GM12878 (cell line): ENCODE data around the gene BLOC1S5. TPM values are rescaled to one million over a fixed set of nuclear protein-coding genes. Genes with fewer than 3 reads are reported as not detected.

ENCODE experiments used
- ATAC-seq: fragments of 200-7000 bp; cut with Tn5 transposase; 3 replicates; pipeline ENCODE4 v1.9.1; 2020; ENCODE audit warnings: mild to moderate bottlenecking, moderate library complexity
- BruUV-seq: library from RNA; stranded (reverse); fragments of 400-500 nt; replicated peaks from 2 replicates; lab custom pipeline; 2021; lab: Mats Ljungman, UMichigan
- CTCF ChIA-PET: fragments of 300-600 bp; sonication (Branson Sonifier 250); formaldehyde crosslinking; extraction: SDS; loops from one replicate; lab custom pipeline; 2021; ENCODE audit warnings: inconsistent platforms; lab: Yijun Ruan, JAX
- POLR2A ChIA-PET: fragments of 350-600 bp; formaldehyde crosslinking; extraction: SDS; loops from one replicate; lab custom pipeline; 2021; ENCODE audit warnings: inconsistent platforms; lab: Charles Lee
- RAD21 ChIA-PET: fragments of 300-600 bp; sonication (Branson Sonifier 250); formaldehyde crosslinking; loops from one replicate; lab custom pipeline; 2023; ENCODE audit warnings: antibody characterized with exemption; ENCODE audit not compliant: unreplicated experiment; lab: Charles Lee
- SMC1A ChIA-PET: fragments of 300-600 bp; sonication (Branson Sonifier 250); formaldehyde crosslinking; loops from one replicate; lab custom pipeline; 2023; ENCODE audit not compliant: unreplicated experiment, uncharacterized antibody; lab: Charles Lee
- DNase-seq: peaks from one replicate; pipeline ENCODE4 v3.0.0-alpha.2; 2011; ENCODE audit warnings: low read depth, low spot score
- FAIRE-seq: peaks from 3 replicates; lab custom pipeline; 2011; peaks lifted over from hg19 to GRCh38; lab: Jason Lieb, UNC
- H2AFZ ChIP-seq: 2 replicates; pipeline ENCODE4 v1.6.0; 2011; ENCODE audit warnings: low read depth, low read length, control low read depth; ENCODE audit not compliant: control insufficient read depth
- H3K27ac ChIP-seq: 2 replicates; pipeline ENCODE4 v1.5.1; 2011; ENCODE audit warnings: control low read depth; ENCODE audit not compliant: control insufficient read depth, insufficient read depth
- H3K27me3 ChIP-seq, 2 experiments: replicated peaks in 1 of 2; 2 replicates each; pipeline versions ENCODE4 v1.6.0 to v1.6.1; 2011; ENCODE audit warnings: low read length in 1 of 2; ENCODE audit not compliant: control insufficient read depth in 2 of 2, insufficient read depth in 2 of 2
- H3K36me3 ChIP-seq, 2 experiments: 2 replicates each; pipeline ENCODE4 v1.5.1; 2011; ENCODE audit warnings: low read length in 1 of 2; ENCODE audit not compliant: control insufficient read depth in 2 of 2, insufficient read depth in 2 of 2
- H3K4me1 ChIP-seq: 2 replicates; pipeline ENCODE4 v1.6.1; 2011; ENCODE audit warnings: mild to moderate bottlenecking, low read length, moderate library complexity, mixed read lengths; ENCODE audit not compliant: control insufficient read depth, insufficient read depth
- H3K4me2 ChIP-seq: 2 replicates; pipeline ENCODE4 v1.6.0; 2011; ENCODE audit warnings: control low read depth; ENCODE audit not compliant: control insufficient read depth, insufficient read depth
- H3K4me3 ChIP-seq: fragments of 200-600 bp; sonication (generic); 2 replicates; pipeline ENCODE4 v1.5.1; 2016
- H3K79me2 ChIP-seq: 2 replicates; pipeline ENCODE4 v1.6.0; 2011; ENCODE audit warnings: low read length; ENCODE audit not compliant: control insufficient read depth, insufficient read depth
- H3K9ac ChIP-seq: 2 replicates; pipeline ENCODE4 v1.8.0; 2011; ENCODE audit warnings: low read length, control low read depth, mixed read lengths; ENCODE audit not compliant: control insufficient read depth, insufficient read depth
- H3K9me3 ChIP-seq: replicated peaks from 3 replicates; pipeline ENCODE4 v1.5.1; 2011; ENCODE audit warnings: mild to moderate bottlenecking, low read length; ENCODE audit not compliant: control insufficient read depth, insufficient read depth
- H4K20me1 ChIP-seq: 2 replicates; pipeline ENCODE4 v1.6.0; 2011; ENCODE audit not compliant: control insufficient read depth, insufficient read depth
- EZH2 ChIP-seq: IDR thresholded peaks from 2 replicates; pipeline ENCODE4 v1.6.1; 2012; ENCODE audit warnings: low read depth, mild to moderate bottlenecking, control low read depth, inconsistent platforms, low read length, borderline replicate concordance; ENCODE audit not compliant: control insufficient read depth
- HDGF ChIP-seq: fragments of 450-650 bp; IDR thresholded peaks from 2 replicates; pipeline ENCODE4 v1.6.1; 2016; ENCODE audit warnings: antibody characterized with exemption
- KDM1A ChIP-seq: fragments of 200-600 bp; sonication (generic); IDR thresholded peaks from 2 replicates; pipeline ENCODE4 v1.6.1; 2016; ENCODE audit warnings: borderline replicate concordance
- KLF5 ChIP-seq: fragments of 450-650 bp; IDR thresholded peaks from 2 replicates; pipeline ENCODE4 v1.6.1; 2014; ENCODE audit warnings: mild to moderate bottlenecking; ENCODE audit not compliant: partially characterized antibody
- MYC ChIP-seq: IDR thresholded peaks from 2 replicates; pipeline ENCODE4 v1.6.1; 2011; ENCODE audit warnings: mild to moderate bottlenecking, low read length, moderate library complexity, inconsistent platforms; ENCODE audit not compliant: insufficient read depth, insufficient replicate concordance, insufficient read length, severe bottlenecking
- NFYA ChIP-seq: IDR thresholded peaks from 2 replicates; pipeline ENCODE4 v1.6.1; 2011; ENCODE audit warnings: low read depth, mild to moderate bottlenecking, low read length, improper control_type of control experiment, borderline replicate concordance
- NR2F1 ChIP-seq: fragments of 450-650 bp; conservative IDR thresholded peaks from 2 replicates; pipeline ENCODE4 v1.6.1; 2017; ENCODE audit warnings: mild to moderate bottlenecking
- PAX8 ChIP-seq: fragments of 450-650 bp; IDR thresholded peaks from 2 replicates; pipeline ENCODE4 v1.6.1; 2017; ENCODE audit warnings: mild to moderate bottlenecking, moderate library complexity
- SREBF1 ChIP-seq: IDR thresholded peaks from 2 replicates; pipeline ENCODE4 v1.6.1; 2012; ENCODE audit warnings: mild to moderate bottlenecking, low read length
- TBL1XR1 ChIP-seq: IDR thresholded peaks from 2 replicates; pipeline ENCODE4 v1.6.1; 2012; ENCODE audit warnings: low read depth, low read length, improper control_type of control experiment
- WRNIP1 ChIP-seq: IDR thresholded peaks from 2 replicates; pipeline ENCODE4 v1.6.1; 2011; ENCODE audit warnings: low read depth, low read length, improper control_type of control experiment, borderline replicate concordance
- WGBS: methylation state at CpG from one replicate; pipeline ENCODE4 v1.1.6; 2016; ENCODE audit warnings: low lambda C conversion rate; ENCODE audit not compliant: insufficient replicate concordance, insufficient coverage; ENCODE audit errors: missing lambda C conversion rate; 5-methylcytosine and 5-hydroxymethylcytosine counted together
- in situ Hi-C: fragments of 300-500 bp; cut with MboI; formaldehyde crosslinking; loops from 9 replicates; pipeline ENCODE4 v1.14.3; 2018; ENCODE audit warnings: mixed read lengths
- intact Hi-C: fragments of 100-400 bp; cut with micrococcal nuclease; formaldehyde crosslinking; loops from one replicate; pipeline ENCODE4 v1.14.2; 2022; ENCODE audit not compliant: unreplicated experiment
- polyA plus RNA-seq, 11 experiments: library from polyadenylated mRNA; depleted of rRNA in 4 of 11; unstranded in 6 of 11; stranded (reverse) in 5 of 11; fragments of >200 nt; fragmentation: Nextera tagmentation in 4 of 11; fragmentation: Illumina TruSeq in 1 of 11; extraction: Ambion mirVana in 4 of 11; extraction: Trizol in 1 of 11; gene quantifications; 1 replicate in 1 of 11; 2 replicates in 10 of 11; pipeline versions ENCODE4 v1.2.1 to v1.2.3, GENCODE V29; 2011 to 2016; ENCODE audit warnings: inconsistent platforms in 2 of 11, missing spikeins in 2 of 11, low read depth in 1 of 11
- total RNA-seq, 4 experiments: library from RNA; depleted of rRNA in 3 of 4; stranded (reverse); fragments of >200 nt in 3 of 4; fragmentation: Illumina TruSeq in 1 of 4; extraction: Trizol in 1 of 4; gene quantifications; 2 replicates each; pipeline versions ENCODE4 v1.2.1 to v1.2.3, GENCODE V29; 2013 to 2021

BLOC1S5 gene
- total and polyA plus RNA-seq, 10 of the 15 experiments (the other 5 are each of a cell fraction or from before 2014, with no cell fraction given), result 4.3 to 22.2 (median 16.1) TPM

DNA sequence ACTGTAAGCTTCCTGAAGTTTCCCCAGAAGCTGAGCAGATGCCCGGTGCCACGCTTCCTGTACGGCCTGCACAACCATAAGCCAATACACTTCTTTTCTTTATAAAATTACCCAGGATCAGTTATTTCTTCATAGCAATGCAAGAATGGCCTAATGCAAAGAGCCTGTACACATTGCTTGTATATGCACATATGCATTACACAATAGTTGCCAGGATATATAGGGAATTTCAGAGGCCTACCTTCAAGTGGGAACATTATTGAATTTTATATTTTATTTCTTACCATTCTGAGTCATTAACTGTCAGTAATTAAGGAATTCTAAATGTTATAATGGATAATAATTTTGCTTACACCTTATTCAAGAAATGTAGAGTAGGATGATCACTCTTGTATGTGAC lies 93.6 kb downstream of the BLOC1S5 start:
- intact Hi-C loops, result no loop called here
- Histone ChIP-seq H3K4me3 (no peak overlapping the region), H3K27ac (no peak overlapping the region), H3K4me2 (no peak overlapping the region), H3K9me3 (peaks cover 18% of the 10 kb centered on the region), H3K36me3 (no peaks in the 10 kb centered on the region), H3K27me3 (no peaks in the 10 kb centered on the region; a peak in 1 of 4 replicates), H3K79me2 (no peaks in the 10 kb centered on the region), H2AFZ (no peak overlapping the region), H4K20me1 (no peaks in the 10 kb centered on the region), H3K9ac (no peak overlapping the region), H3K4me1 (no peaks in the 10 kb centered on the region)
- FAIRE-seq (no peak), ATAC-seq (no peak), DNase-seq (no peak)
- SMC1A ChIA-PET, result no interaction called here
- POLR2A ChIA-PET, result no interaction called here
- CTCF ChIA-PET, result interaction anchor here (0.8 kb wide), 1 partner anchor 248 kb away, joined by 3 read pairs; no protein-coding TSS in a partner anchor
- in situ Hi-C loops, result no loop called here
- WGBS, result 95% methylated on average over 3 of the region's 3 CpGs
- no TSS peak for BruUV-seq
- RAD21 ChIA-PET, result no interaction called here
- TF ChIP-seq KLF5, result no peak
- no peak for TF ChIP-seq SREBF1
- no peak for TF ChIP-seq WRNIP1
- no peak for TF ChIP-seq NFYA
- no peak for TF ChIP-seq TBL1XR1
- no peak for TF ChIP-seq MYC
- no peak for TF ChIP-seq PAX8
- no peak for TF ChIP-seq HDGF
- TF ChIP-seq EZH2, result no peak
- no peak for TF ChIP-seq KDM1A
- no peak for TF ChIP-seq NR2F1

Other genes starting within 250 kb of the BLOC1S5 start
- gene TXNDC5, start 153.6 kb downstream of the BLOC1S5 start, total RNA-seq (2014; rRNA removed), result 173 and 181 TPM in 2 replicates
- gene TXNDC5, start 153.6 kb downstream of the BLOC1S5 start, total RNA-seq (2014; rRNA removed; fragmentation: Illumina TruSeq; extraction: Trizol), result 128 and 143 TPM in 2 replicates
- 131 and 143 TPM in 2 replicates for gene TXNDC5, start 153.6 kb downstream of the BLOC1S5 start, total RNA-seq (2021)
- 38.2 and 50.1 TPM in 2 replicates for gene TXNDC5, start 153.6 kb downstream of the BLOC1S5 start, polyA plus RNA-seq (2011; rRNA removed)
- gene TXNDC5, start 153.6 kb downstream of the BLOC1S5 start, polyA plus RNA-seq (2014; fragmentation: Illumina TruSeq; extraction: Trizol), result 135 and 145 TPM in 2 replicates
- gene TXNDC5, start 153.6 kb downstream of the BLOC1S5 start, polyA plus RNA-seq (2014; fragmentation: Nextera tagmentation; extraction: Ambion mirVana), result 10 to 100 TPM; 38.1 to 46.7 TPM
- gene TXNDC5, start 153.6 kb downstream of the BLOC1S5 start, polyA plus RNA-seq (2014; rRNA removed), result 122 and 129 TPM in 2 replicates
- 100 to 1,000 TPM in 1 of 2 experiments, 1 to 10 TPM in 1; 7.2 to 165 TPM for gene TXNDC5, start 153.6 kb downstream of the BLOC1S5 start, polyA plus RNA-seq (2016; fragmentation: Nextera tagmentation; extraction: Ambion mirVana)
- gene EEF1E1, start 38.2 kb upstream of the BLOC1S5 start, total RNA-seq (2014; rRNA removed), result 69.4 and 72.2 TPM in 2 replicates
- gene EEF1E1, start 38.2 kb upstream of the BLOC1S5 start, total RNA-seq (2014; rRNA removed; fragmentation: Illumina TruSeq; extraction: Trizol), result 124 and 136 TPM in 2 replicates
- gene EEF1E1, start 38.2 kb upstream of the BLOC1S5 start, total RNA-seq (2021), result 53.5 and 55.3 TPM in 2 replicates
- 117 and 154 TPM in 2 replicates for gene EEF1E1, start 38.2 kb upstream of the BLOC1S5 start, polyA plus RNA-seq (2011; rRNA removed)
- 102 and 127 TPM in 2 replicates for gene EEF1E1, start 38.2 kb upstream of the BLOC1S5 start, polyA plus RNA-seq (2014; fragmentation: Illumina TruSeq; extraction: Trizol)
- gene EEF1E1, start 38.2 kb upstream of the BLOC1S5 start, polyA plus RNA-seq (2014; fragmentation: Nextera tagmentation; extraction: Ambion mirVana), result 100 to 1,000 TPM; 594 to 668 TPM
- 87.8 and 119 TPM in 2 replicates for gene EEF1E1, start 38.2 kb upstream of the BLOC1S5 start, polyA plus RNA-seq (2014; rRNA removed)
- gene EEF1E1, start 38.2 kb upstream of the BLOC1S5 start, polyA plus RNA-seq (2016; fragmentation: Nextera tagmentation; extraction: Ambion mirVana), result 100 to 1,000 TPM; 175 to 188 TPM